Glutamatergic neuron (in vitro differentiated cells): Measurements from ENCODE around the gene ULK4. TPM values are rescaled to one million over a fixed set of nuclear protein-coding genes. Genes with fewer than 3 reads are reported as not detected.
"Not testable (repeated sequence)": the region's sequence is repeated elsewhere in the genome, so short reads cannot be mapped to it uniquely, and the experiment has no call there.

Experiments used
- DNase-seq: peaks from one replicate; pipeline ENCODE4 v3.0.0; 2022
- H3K27ac Mint-ChIP-seq: one replicate; pipeline ENCODE4 v1.8.0; 2020; ENCODE audit warnings: mild to moderate bottlenecking, mixed read lengths, inconsistent platforms; ENCODE audit not compliant: unreplicated experiment
- H3K27me3 Mint-ChIP-seq: one replicate; pipeline ENCODE4 v1.8.0; 2020; ENCODE audit warnings: mild to moderate bottlenecking, moderate library complexity, mixed read lengths, inconsistent platforms; ENCODE audit not compliant: unreplicated experiment
- H3K36me3 Mint-ChIP-seq: one replicate; pipeline ENCODE4 v1.8.0; 2020; ENCODE audit warnings: mild to moderate bottlenecking, mixed read lengths, inconsistent platforms; ENCODE audit not compliant: unreplicated experiment
- H3K4me1 Mint-ChIP-seq: one replicate; pipeline ENCODE4 v1.8.0; 2020; ENCODE audit warnings: mild to moderate bottlenecking, low read depth, mixed read lengths, inconsistent platforms; ENCODE audit not compliant: unreplicated experiment
- H3K4me3 Mint-ChIP-seq: one replicate; pipeline ENCODE4 v1.8.0; 2020; ENCODE audit warnings: mild to moderate bottlenecking, mixed read lengths, inconsistent platforms; ENCODE audit not compliant: unreplicated experiment
- H3K9me3 Mint-ChIP-seq: one replicate; pipeline ENCODE4 v1.8.0; 2020; ENCODE audit warnings: mild to moderate bottlenecking, moderate library complexity, mixed read lengths, inconsistent platforms; ENCODE audit not compliant: unreplicated experiment
- total RNA-seq: library from RNA; stranded (reverse); fragmentation: NEBNext Ultra II Directional; extraction: Animal tissue kit (Norgen Biotek cat#: 25700); gene quantifications from one replicate; pipeline ENCODE4 v1.2.1, GENCODE V29; 2021; ENCODE audit not compliant: unreplicated experiment
- TF ChIP-seq, protein P1 (sequence below): fragments of 200-600 bp; sonication (generic); IDR thresholded peaks from one replicate; pipeline ENCODE4 v1.5.0; 2021; ENCODE audit not compliant: partially characterized antibody, unreplicated experiment

ULK4 gene
- total RNA-seq, 1 donor from 2014 or later: 9.7 TPM

DNA sequence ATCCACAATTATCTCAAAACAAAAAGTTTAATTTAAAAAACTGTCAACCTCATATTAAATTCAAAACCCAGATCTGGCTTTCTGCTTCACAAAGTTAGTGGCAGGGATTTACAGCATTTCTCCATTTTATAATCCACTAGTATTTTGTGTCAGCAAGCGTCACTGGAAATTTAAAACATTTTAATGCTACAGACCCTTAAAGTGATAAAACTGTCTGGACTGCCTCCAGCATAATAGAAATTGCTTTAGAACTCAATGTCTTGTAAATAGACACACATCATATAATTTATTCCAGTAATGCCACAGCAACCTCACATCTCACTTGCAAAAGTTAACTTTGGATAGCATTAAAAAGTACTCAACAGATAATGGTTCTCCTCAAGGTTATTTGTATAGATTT is 116.1 kb downstream of the ULK4 start:
- no peak overlapping the region for H3K4me3 Mint-ChIP-seq
- peaks cover 20% of the 10 kb centered on the region for H3K36me3 Mint-ChIP-seq
- H3K27ac Mint-ChIP-seq: no peak overlapping the region
- DNase-seq: no peak
- H3K4me1 Mint-ChIP-seq: no peaks in the 10 kb centered on the region
- H3K27me3 Mint-ChIP-seq: peaks cover 1% of the 10 kb centered on the region
- TF ChIP-seq, protein P1, sequence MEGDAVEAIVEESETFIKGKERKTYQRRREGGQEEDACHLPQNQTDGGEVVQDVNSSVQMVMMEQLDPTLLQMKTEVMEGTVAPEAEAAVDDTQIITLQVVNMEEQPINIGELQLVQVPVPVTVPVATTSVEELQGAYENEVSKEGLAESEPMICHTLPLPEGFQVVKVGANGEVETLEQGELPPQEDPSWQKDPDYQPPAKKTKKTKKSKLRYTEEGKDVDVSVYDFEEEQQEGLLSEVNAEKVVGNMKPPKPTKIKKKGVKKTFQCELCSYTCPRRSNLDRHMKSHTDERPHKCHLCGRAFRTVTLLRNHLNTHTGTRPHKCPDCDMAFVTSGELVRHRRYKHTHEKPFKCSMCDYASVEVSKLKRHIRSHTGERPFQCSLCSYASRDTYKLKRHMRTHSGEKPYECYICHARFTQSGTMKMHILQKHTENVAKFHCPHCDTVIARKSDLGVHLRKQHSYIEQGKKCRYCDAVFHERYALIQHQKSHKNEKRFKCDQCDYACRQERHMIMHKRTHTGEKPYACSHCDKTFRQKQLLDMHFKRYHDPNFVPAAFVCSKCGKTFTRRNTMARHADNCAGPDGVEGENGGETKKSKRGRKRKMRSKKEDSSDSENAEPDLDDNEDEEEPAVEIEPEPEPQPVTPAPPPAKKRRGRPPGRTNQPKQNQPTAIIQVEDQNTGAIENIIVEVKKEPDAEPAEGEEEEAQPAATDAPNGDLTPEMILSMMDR: no peak
- peaks cover 7% of the 10 kb centered on the region for H3K9me3 Mint-ChIP-seq

DNA sequence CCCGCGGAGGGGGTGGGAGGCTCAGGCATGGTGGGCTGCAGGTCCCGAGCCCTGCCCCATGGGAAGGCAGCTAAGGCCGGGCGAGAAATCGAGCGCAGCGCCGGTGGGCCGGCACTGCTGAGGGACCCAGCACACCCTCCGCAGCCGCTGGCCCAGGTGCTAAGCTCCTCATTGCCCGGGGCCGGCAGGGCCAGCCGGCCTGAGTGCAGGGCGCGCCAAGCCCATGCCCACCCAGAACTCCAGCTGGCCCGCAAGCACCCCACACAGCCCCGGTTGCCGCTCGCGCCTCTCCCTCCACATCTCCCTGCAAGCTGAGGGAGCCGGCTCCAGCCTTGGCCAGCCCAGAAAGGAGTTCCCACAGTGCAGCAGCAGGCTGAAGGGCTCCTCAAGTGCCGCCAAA is 117.6 kb downstream of the ULK4 start:
- not testable (repeated sequence) for H3K4me3 Mint-ChIP-seq, DNase-seq, H3K9me3 Mint-ChIP-seq, H3K27ac Mint-ChIP-seq, H3K27me3 Mint-ChIP-seq, H3K4me1 Mint-ChIP-seq
- H3K36me3 Mint-ChIP-seq: peaks cover 27% of the 10 kb centered on the region

DNA sequence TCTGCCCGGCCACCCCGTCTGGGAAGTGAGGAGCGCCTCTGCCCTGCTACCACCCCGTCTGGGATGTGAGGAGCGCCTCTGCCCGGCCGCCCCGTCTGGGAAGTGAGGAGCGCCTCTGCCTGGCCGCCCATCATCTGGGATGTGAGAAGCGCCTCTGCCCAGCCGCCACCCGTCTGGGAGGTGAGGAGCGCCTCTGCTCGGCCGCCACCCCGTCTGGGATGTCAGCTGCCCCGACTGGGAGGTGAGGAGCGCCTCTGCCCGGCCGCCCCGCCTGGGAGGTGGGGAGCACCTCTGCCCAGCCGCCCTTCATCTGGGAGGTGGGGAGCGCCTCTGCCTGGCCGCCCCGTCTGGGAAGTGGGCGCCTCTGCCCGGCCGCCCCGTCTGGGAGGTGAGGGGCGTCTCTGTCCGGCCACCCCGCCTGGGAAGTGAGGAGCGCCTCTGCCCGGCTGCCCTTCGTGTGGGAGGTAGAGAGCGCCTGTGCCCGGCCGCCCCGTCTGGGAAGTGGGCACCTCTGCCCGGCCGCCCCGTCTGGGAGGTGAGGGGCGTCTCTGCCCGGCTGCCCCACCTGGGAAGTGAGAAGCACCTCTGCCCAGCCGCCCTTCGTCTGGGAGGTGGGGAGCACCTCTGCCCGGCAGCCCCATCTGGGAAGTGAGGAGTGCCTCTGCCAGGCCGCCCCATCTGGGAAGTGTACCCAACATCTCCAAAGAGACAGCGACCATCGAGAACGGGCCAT is 120.8 kb downstream of the ULK4 start:
- H3K36me3 Mint-ChIP-seq: peaks cover 27% of the 10 kb centered on the region
- not testable (repeated sequence) for H3K27ac Mint-ChIP-seq, DNase-seq, H3K4me3 Mint-ChIP-seq, H3K4me1 Mint-ChIP-seq, H3K27me3 Mint-ChIP-seq, H3K9me3 Mint-ChIP-seq

DNA sequence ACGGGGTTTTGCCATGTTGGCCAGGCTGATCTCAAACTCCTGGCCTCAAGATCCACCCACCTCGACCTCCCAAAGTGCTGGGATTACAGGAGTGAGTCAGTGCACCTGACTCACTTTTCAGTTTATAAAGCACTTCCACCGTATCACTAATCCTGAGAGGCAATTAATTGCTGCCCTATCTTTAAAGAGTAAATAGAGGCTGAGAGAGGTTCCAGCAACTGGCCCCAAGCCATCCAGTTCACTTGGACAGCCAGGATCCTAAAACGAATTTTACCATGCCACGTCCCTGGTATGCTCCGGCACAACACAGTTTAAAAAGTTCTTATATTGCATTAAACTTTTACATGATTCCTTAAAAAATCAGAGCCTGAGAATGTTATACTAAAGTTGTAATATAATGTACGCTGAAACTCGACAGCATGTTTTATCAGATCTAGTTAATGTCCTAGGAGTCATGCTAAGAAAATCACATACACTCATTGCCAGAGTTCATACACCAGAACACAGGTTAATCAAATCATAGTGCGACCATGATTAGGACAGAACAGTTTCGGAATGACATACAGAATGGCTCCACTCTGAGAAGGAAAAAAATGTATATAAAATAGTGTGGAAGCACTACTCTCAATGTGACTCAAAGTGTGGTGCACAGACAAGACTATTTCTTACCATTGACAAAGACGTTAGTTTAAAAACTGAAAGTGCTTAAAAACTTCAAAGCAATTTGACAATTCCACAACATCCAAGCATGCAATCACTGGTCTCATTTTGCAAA is 125.4 kb downstream of the ULK4 start:
- Mint-ChIP-seq H3K4me1 (no peaks in the 10 kb centered on the region), H3K9me3 (peaks cover 3% of the 10 kb centered on the region), H3K4me3 (no peak overlapping the region), H3K27ac (no peak overlapping the region), H3K27me3 (peaks cover 1% of the 10 kb centered on the region), H3K36me3 (peaks cover 13% of the 10 kb centered on the region)
- no peak for DNase-seq
- TF ChIP-seq, protein P1: no peak

DNA sequence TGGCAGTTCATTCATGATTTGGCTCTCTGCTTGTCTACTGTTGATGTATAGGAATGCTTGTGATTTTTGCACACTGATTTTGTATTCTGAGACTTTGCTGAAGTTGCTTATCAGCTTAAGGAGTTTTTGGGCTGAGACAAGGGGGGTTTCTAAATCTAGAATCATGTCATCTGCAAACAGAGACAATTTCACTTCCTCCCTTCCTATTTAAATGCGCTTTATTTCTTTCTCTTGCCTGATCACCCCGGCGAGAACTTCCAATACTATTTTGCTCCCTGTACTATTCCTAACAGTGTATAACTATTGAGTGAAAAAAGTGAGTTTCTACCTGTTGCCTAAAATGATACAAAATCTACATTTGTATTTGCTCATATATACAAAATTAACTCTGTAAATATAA is 128.3 kb downstream of the ULK4 start:
- Mint-ChIP-seq H3K27ac (no peak overlapping the region), H3K4me3 (no peak overlapping the region), H3K9me3 (no peaks in the 10 kb centered on the region), H3K4me1 (no peaks in the 10 kb centered on the region), H3K27me3 (peaks cover 2% of the 10 kb centered on the region), H3K36me3 (peaks cover 5% of the 10 kb centered on the region)
- no peak for DNase-seq
- TF ChIP-seq, protein P1: no peak

DNA sequence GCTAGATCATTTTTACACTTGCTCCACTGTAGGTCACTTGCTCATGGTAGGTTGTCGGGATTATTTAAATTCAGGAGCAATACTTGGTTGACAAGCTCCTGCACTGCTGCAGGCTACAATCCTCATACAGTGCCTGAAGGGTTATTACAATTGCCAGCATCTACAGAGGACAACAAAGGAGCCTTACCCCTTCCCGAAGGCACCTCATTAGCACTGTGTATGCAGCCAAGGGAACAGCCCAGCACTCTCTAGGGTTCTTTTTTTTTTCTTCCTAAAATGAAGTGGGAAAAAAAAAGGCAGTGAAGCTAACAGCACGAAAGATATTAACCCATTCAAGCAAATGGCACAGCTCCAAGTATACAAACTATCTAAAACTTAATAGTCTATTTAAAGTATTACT is 142.7 kb downstream of the ULK4 start:
- Mint-ChIP-seq H3K27me3 (no peaks in the 10 kb centered on the region), H3K36me3 (no peaks in the 10 kb centered on the region), H3K4me1 (no peaks in the 10 kb centered on the region), H3K4me3 (no peak overlapping the region), H3K27ac (no peak overlapping the region), H3K9me3 (no peaks in the 10 kb centered on the region)
- no peak for DNase-seq
- TF ChIP-seq, protein P1: no peak
